Muscle layer of colon (tissue), 2 donors: ENCODE results near the gene CDK16.

Experiments used
- H3K27ac ChIP-seq: one replicate; pipeline ENCODE4 v1.7.0; 2013; ENCODE audit warnings: low read depth, mild to moderate bottlenecking, low read length, moderate library complexity
- H3K27me3 ChIP-seq, 2 donors: one replicate each; pipeline ENCODE4 v1.7.0; 2013; ENCODE audit warnings: low read length in 2 of 2, mild to moderate bottlenecking in 2 of 2; ENCODE audit not compliant: insufficient read depth in 2 of 2, control insufficient read depth in 1 of 2
- H3K36me3 ChIP-seq: one replicate; pipeline ENCODE4 v1.7.0; 2013; ENCODE audit warnings: mild to moderate bottlenecking, low read length; ENCODE audit not compliant: insufficient read depth
- H3K4me1 ChIP-seq: one replicate; pipeline ENCODE4 v1.7.0; 2013; ENCODE audit warnings: mild to moderate bottlenecking, low read length; ENCODE audit not compliant: insufficient read depth
- H3K4me3 ChIP-seq, 2 donors: one replicate each; pipeline ENCODE4 v1.7.0; 2013; ENCODE audit warnings: low read length in 2 of 2, low read depth in 1 of 2, mild to moderate bottlenecking in 1 of 2, moderate library complexity in 1 of 2
- H3K9ac ChIP-seq: one replicate; pipeline ENCODE4 v1.7.0; 2013; ENCODE audit warnings: low read length
- H3K9me3 ChIP-seq: one replicate; pipeline ENCODE4 v1.7.0; 2013; ENCODE audit warnings: mild to moderate bottlenecking, low read length
- donor health status: abdominal sarcoma.
- donor health status: Adenocarcinoma of cecum.

CDK16 gene

GRCh38 chrX:47198687-47199080 is 19.8 kb upstream of the CDK16 start:
- no peaks in the 10 kb centered on the region for H3K27me3 ChIP-seq
- H3K36me3 ChIP-seq, result peaks cover 56% of the 10 kb centered on the region
- H3K9ac ChIP-seq, result no peak overlapping the region
- H3K4me1 ChIP-seq, result peaks cover 43% of the 10 kb centered on the region
- no peak overlapping the region for H3K4me3 ChIP-seq
- no peak overlapping the region for H3K27ac ChIP-seq
- H3K9me3 ChIP-seq, result no peaks in the 10 kb centered on the region

GRCh38 chrX:47199286-47199685 is 19.2 kb upstream of the CDK16 start:
- no peak overlapping the region for H3K4me3 ChIP-seq
- no peaks in the 10 kb centered on the region for H3K9me3 ChIP-seq
- no peaks in the 10 kb centered on the region for H3K27me3 ChIP-seq
- H3K27ac ChIP-seq, result no peak overlapping the region
- no peak overlapping the region for H3K9ac ChIP-seq
- H3K4me1 ChIP-seq, result peaks cover 43% of the 10 kb centered on the region
- H3K36me3 ChIP-seq, result peaks cover 63% of the 10 kb centered on the region

- no peak overlapping the region for H3K27ac ChIP-seq
Observed at GRCh38 chrX:47200385-47201150, 17.9 kb upstream of the CDK16 start.

GRCh38 chrX:47201345-47201944 is 17.0 kb upstream of the CDK16 start:
- no peak overlapping the region for H3K4me3 ChIP-seq
- no peaks in the 10 kb centered on the region for H3K9me3 ChIP-seq
- no peak overlapping the region for H3K27ac ChIP-seq
- H3K4me1 ChIP-seq, result peaks cover 21% of the 10 kb centered on the region
- no peaks in the 10 kb centered on the region for H3K27me3 ChIP-seq
- no peak overlapping the region for H3K9ac ChIP-seq
- peaks cover 83% of the 10 kb centered on the region for H3K36me3 ChIP-seq

More at GRCh38 chrX:47200385-47201150, 17.9 kb upstream of the CDK16 start:
- no peaks in the 10 kb centered on the region for H3K9me3 ChIP-seq
- no peaks in the 10 kb centered on the region for H3K27me3 ChIP-seq
- H3K36me3 ChIP-seq, result peaks cover 75% of the 10 kb centered on the region
- peaks cover 30% of the 10 kb centered on the region for H3K4me1 ChIP-seq
- no peak overlapping the region for H3K4me3 ChIP-seq
- H3K9ac ChIP-seq, result no peak overlapping the region

GRCh38 chrX:47202316-47202715 is 16.2 kb upstream of the CDK16 start:
- Histone ChIP-seq H3K9ac (no peak overlapping the region), H3K9me3 (no peaks in the 10 kb centered on the region), H3K36me3 (peaks cover 89% of the 10 kb centered on the region), H3K27me3 (no peaks in the 10 kb centered on the region), H3K4me1 (peaks cover 14% of the 10 kb centered on the region), H3K4me3 (no peak overlapping the region), H3K27ac (no peak overlapping the region)

- Histone ChIP-seq H3K27me3 (no peaks in the 10 kb centered on the region), H3K27ac (no peak overlapping the region), H3K4me3 (no peak overlapping the region), H3K36me3 (peaks cover 93% of the 10 kb centered on the region), H3K9me3 (no peaks in the 10 kb centered on the region), H3K4me1 (peaks cover 9% of the 10 kb centered on the region), H3K9ac (no peak overlapping the region)
Observed at GRCh38 chrX:47202877-47203276, 15.6 kb upstream of the CDK16 start.

GRCh38 chrX:47204970-47205369 is 13.5 kb upstream of the CDK16 start:
- Histone ChIP-seq H3K9me3 (no peaks in the 10 kb centered on the region), H3K27ac (no peak overlapping the region), H3K4me3 (no peak overlapping the region), H3K4me1 (no peaks in the 10 kb centered on the region), H3K27me3 (no peaks in the 10 kb centered on the region), H3K36me3 (peaks cover 89% of the 10 kb centered on the region), H3K9ac (no peak overlapping the region)

- Histone ChIP-seq H3K36me3 (peaks cover 89% of the 10 kb centered on the region), H3K4me1 (no peaks in the 10 kb centered on the region), H3K9me3 (no peaks in the 10 kb centered on the region), H3K27ac (no peak overlapping the region), H3K27me3 (no peaks in the 10 kb centered on the region), H3K9ac (no peak overlapping the region), H3K4me3 (no peak overlapping the region)
Observed at GRCh38 chrX:47206316-47206715, 12.2 kb upstream of the CDK16 start.

GRCh38 chrX:47208108-47208507 is 10.4 kb upstream of the CDK16 start:
- Histone ChIP-seq H3K27me3 (no peaks in the 10 kb centered on the region), H3K36me3 (peaks cover 89% of the 10 kb centered on the region)

GRCh38 chrX:47209508-47210238 is 8.8 kb upstream of the CDK16 start:
- Histone ChIP-seq H3K4me3 (no peak overlapping the region), H3K4me1 (no peaks in the 10 kb centered on the region), H3K27me3 (no peaks in the 10 kb centered on the region), H3K36me3 (peaks cover 88% of the 10 kb centered on the region), H3K9ac (no peak overlapping the region), H3K27ac (no peak overlapping the region), H3K9me3 (no peaks in the 10 kb centered on the region)

More at GRCh38 chrX:47208108-47208507, 10.4 kb upstream of the CDK16 start:
- no peak overlapping the region for H3K27ac ChIP-seq
- no peak overlapping the region for H3K9ac ChIP-seq
- H3K4me1 ChIP-seq, result no peaks in the 10 kb centered on the region
- no peak overlapping the region for H3K4me3 ChIP-seq
- H3K9me3 ChIP-seq, result no peaks in the 10 kb centered on the region

- Histone ChIP-seq H3K27ac (no peak overlapping the region), H3K36me3 (peaks cover 89% of the 10 kb centered on the region), H3K9ac (no peak overlapping the region), H3K27me3 (no peaks in the 10 kb centered on the region), H3K4me3 (no peak overlapping the region), H3K9me3 (no peaks in the 10 kb centered on the region), H3K4me1 (no peaks in the 10 kb centered on the region)
Observed at GRCh38 chrX:47210661-47211425, 7.6 kb upstream of the CDK16 start.
